Neuronal stem cell (in vitro differentiated cells): Measurements from ENCODE around the gene ARL1. TPM values are rescaled to one million over a fixed set of nuclear protein-coding genes. Genes with fewer than 3 reads are reported as not detected.

Experiments used
- DNase-seq: peaks from one replicate; pipeline ENCODE4 v3.0.0-alpha.2; 2013; ENCODE audit warnings: low spot score
- H2AFZ ChIP-seq: one replicate; pipeline ENCODE4 v1.6.1; 2013; ENCODE audit warnings: mild to moderate bottlenecking, low read length, inconsistent platforms
- H2AK5ac ChIP-seq: 2 replicates; pipeline ENCODE4 v1.6.1; 2013; ENCODE audit warnings: low read depth, mild to moderate bottlenecking, inconsistent platforms, low read length, moderate library complexity, mixed read lengths
- H2BK120ac ChIP-seq: 2 replicates; pipeline ENCODE4 v1.6.1; 2013; ENCODE audit warnings: low read depth, mild to moderate bottlenecking, inconsistent platforms, low read length, moderate library complexity, mixed read lengths
- H2BK12ac ChIP-seq: one replicate; pipeline ENCODE4 v1.6.1; 2013; ENCODE audit warnings: low read length, inconsistent platforms
- H2BK15ac ChIP-seq: 2 replicates; pipeline ENCODE4 v1.6.1; 2013; ENCODE audit warnings: mild to moderate bottlenecking, low read length, inconsistent platforms, mixed read lengths
- H2BK5ac ChIP-seq: one replicate; pipeline ENCODE4 v1.6.1; 2013; ENCODE audit warnings: inconsistent platforms, mild to moderate bottlenecking, low read length, moderate library complexity
- H3K14ac ChIP-seq: one replicate; pipeline ENCODE4 v1.6.1; 2013; ENCODE audit warnings: low read length, inconsistent platforms
- H3K18ac ChIP-seq: 2 replicates; pipeline ENCODE4 v1.6.1; 2013; ENCODE audit warnings: low read length, inconsistent platforms
- H3K23ac ChIP-seq: 2 replicates; pipeline ENCODE4 v1.6.1; 2013; ENCODE audit warnings: low read depth, mild to moderate bottlenecking, mixed read lengths, low read length, inconsistent platforms; ENCODE audit not compliant: poor library complexity
- H3K27ac ChIP-seq: replicated peaks from 3 replicates; pipeline ENCODE4 v1.5.1; 2013; ENCODE audit warnings: low read length, inconsistent platforms
- H3K27me3 ChIP-seq, 3 experiments: 2 replicates each; pipeline ENCODE4 v1.6.1; 2013; ENCODE audit warnings: low read length in 3 of 3, mild to moderate bottlenecking in 2 of 3, inconsistent platforms in 1 of 3, low read depth in 1 of 3, mixed read lengths in 1 of 3, moderate library complexity in 1 of 3; ENCODE audit not compliant: control insufficient read depth in 3 of 3, insufficient read depth in 3 of 3
- H3K36me3 ChIP-seq, 2 donors: replicated peaks in 1 of 2; 2 replicates each; pipeline ENCODE4 v1.6.1; 2013; ENCODE audit warnings: low read length in 2 of 2; ENCODE audit not compliant: control insufficient read depth in 2 of 2, insufficient read depth in 2 of 2
- H3K4ac ChIP-seq: 2 replicates; pipeline ENCODE4 v1.6.1; 2013; ENCODE audit warnings: inconsistent platforms, mild to moderate bottlenecking, low read length, moderate library complexity
- H3K4me1 ChIP-seq, 2 donors: 1 replicate in 1 of 2; 2 replicates in 1 of 2; pipeline ENCODE4 v1.6.1; 2013; ENCODE audit warnings: low read length in 2 of 2, low read depth in 1 of 2; ENCODE audit not compliant: control insufficient read depth in 2 of 2, insufficient read depth in 1 of 2
- H3K4me2 ChIP-seq: one replicate; pipeline ENCODE4 v1.6.1; 2013; ENCODE audit warnings: mild to moderate bottlenecking, low read length, inconsistent platforms; ENCODE audit not compliant: insufficient read depth, poor library complexity, severe bottlenecking
- H3K4me3 ChIP-seq, 2 donors: 2 replicates each; pipeline ENCODE4 v1.5.1; 2013; ENCODE audit warnings: low read length in 2 of 2, mild to moderate bottlenecking in 2 of 2, inconsistent platforms in 1 of 2, moderate library complexity in 1 of 2
- H3K79me1 ChIP-seq: one replicate; pipeline ENCODE4 v1.6.1; 2013; ENCODE audit warnings: low read depth, mild to moderate bottlenecking, inconsistent platforms, low read length, moderate library complexity
- H3K9ac ChIP-seq: one replicate; pipeline ENCODE4 v1.6.1; 2013; ENCODE audit warnings: mild to moderate bottlenecking, low read depth, low read length, inconsistent platforms; ENCODE audit not compliant: poor library complexity
- H3K9me3 ChIP-seq, 2 donors: replicated peaks in 1 of 2; 2 replicates each; pipeline versions ENCODE3 to v1.6.1; 2013; ENCODE audit warnings: low read length in 2 of 2, mild to moderate bottlenecking in 2 of 2, inconsistent platforms in 1 of 2, low read depth in 1 of 2, mixed read lengths in 1 of 2, moderate library complexity in 1 of 2; ENCODE audit not compliant: control insufficient read depth in 2 of 2, insufficient read depth in 1 of 2
- H4K8ac ChIP-seq: one replicate; pipeline ENCODE4 v1.6.1; 2013; ENCODE audit warnings: low read depth, mild to moderate bottlenecking, inconsistent platforms, low read length, moderate library complexity
- H4K91ac ChIP-seq: one replicate; pipeline ENCODE4 v1.6.1; 2013; ENCODE audit warnings: low read length, low read depth, mild to moderate bottlenecking, inconsistent platforms; ENCODE audit not compliant: poor library complexity
- WGBS, 2 donors: extraction: QIAGEN DNeasy Blood & Tissue Kit; methylation state at CpG; one replicate each; pipeline ENCODE4 v1.1.7; 2013; ENCODE audit warnings: missing lambda C conversion rate in 2 of 2, mixed read lengths in 1 of 2; ENCODE audit not compliant: insufficient read length in 2 of 2, insufficient replicate concordance in 1 of 2; ENCODE audit errors: extremely low coverage in 2 of 2; 5-methylcytosine and 5-hydroxymethylcytosine counted together
- polyA plus RNA-seq, 2 experiments: library from polyadenylated mRNA; stranded (reverse); fragments of 200-250 nt; gene quantifications; one replicate each; pipeline ENCODE4 v1.2.3, GENCODE V29; 2013

The ARL1 gene
- 52.2 TPM for polyA plus RNA-seq (2013, experiment 1 of 2)
- 48.6 TPM for polyA plus RNA-seq (2013, experiment 2 of 2)

DNA sequence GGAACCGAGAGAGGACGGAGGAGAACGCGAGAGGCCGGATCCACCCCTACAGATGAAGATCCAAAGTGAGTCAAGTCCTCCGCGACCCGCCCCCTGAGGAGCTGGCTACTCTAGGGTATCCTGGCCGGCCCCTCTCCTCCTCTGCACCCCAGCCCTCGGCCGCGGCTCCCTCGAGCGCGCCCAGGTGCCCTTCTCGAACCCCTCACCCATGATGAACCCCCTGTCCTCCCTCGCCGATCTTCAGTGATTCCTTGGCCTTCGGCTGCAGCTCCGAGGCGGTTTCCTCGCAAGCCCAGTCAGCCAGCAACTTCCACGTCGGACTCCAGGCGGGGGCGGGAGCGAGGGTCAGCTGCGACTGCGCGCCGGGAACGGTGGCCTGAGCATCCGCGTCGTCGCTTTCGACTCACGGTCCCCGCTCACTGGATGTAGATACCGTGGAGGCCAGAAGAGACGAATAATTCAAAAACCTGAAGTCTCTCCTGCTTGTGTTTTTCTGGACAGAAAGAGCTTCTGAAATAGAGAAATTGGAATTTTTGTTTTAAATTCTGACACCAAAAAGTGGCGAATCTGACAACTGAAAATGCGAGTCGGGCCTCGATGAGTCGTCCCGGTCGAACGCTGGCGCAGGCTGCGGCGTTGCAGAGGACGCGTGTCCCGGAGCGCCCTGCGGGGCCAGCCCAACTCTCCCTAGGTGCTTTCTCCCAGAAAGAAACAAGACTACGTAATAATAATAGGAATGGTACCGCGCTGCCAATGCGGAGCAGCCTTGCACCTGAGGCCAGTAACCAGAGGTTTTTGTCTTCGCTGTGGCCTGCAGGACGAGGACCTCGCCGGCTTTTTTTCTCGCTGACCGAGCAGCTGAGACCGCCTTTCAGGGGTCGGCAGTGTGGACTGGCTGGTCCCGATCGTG is at the start of gene ARL1:
ARL1 (minus strand) TSS at position 337 of the 910 bp plus-strand sequence; CDS start at position 210, 127 bp downstream.
- peak within 1 kb of the TSS; percentile 94 for H2AFZ ChIP-seq
- peak within 1 kb of the TSS; percentile 78 for H3K4me2 ChIP-seq
- H3K14ac ChIP-seq: peak within 1 kb of the TSS; percentile 71
- peaks cover 0 to 12% of the 10 kb centered on the region in 2 donors for H3K36me3 ChIP-seq
- H3K18ac ChIP-seq: peak within 1 kb of the TSS; percentile 97
- peak; percentile 87 for DNase-seq
- H2BK5ac ChIP-seq: peak within 1 kb of the TSS; percentile 75
- H2BK120ac ChIP-seq: no peak within 1 kb of the TSS
- peak within 1 kb of the TSS; percentile 70 for H2AK5ac ChIP-seq
- H2BK15ac ChIP-seq: peak within 1 kb of the TSS; percentile 26
- H3K9ac ChIP-seq: peak within 1 kb of the TSS; percentile 99
- H3K79me1 ChIP-seq: peaks cover 4% of the 10 kb centered on the region
- H4K91ac ChIP-seq: no peak within 1 kb of the TSS
- H2BK12ac ChIP-seq: no peak within 1 kb of the TSS
- peak within 1 kb of the TSS; percentile 99 for H3K23ac ChIP-seq
- no peak within 1 kb of the TSS for H3K4ac ChIP-seq
- peak within 1 kb of the TSS; percentile 65 for H4K8ac ChIP-seq
- WGBS, 2 donors: no CpG with 5 or more reads among the region's 71 CpGs
- H3K9me3 ChIP-seq: no peaks in the 10 kb centered on the region
- peak within 1 kb of the TSS; percentile 79 to 91 for H3K4me3 ChIP-seq
- H3K4me1 ChIP-seq: peaks cover 3 to 6% of the 10 kb centered on the region in 2 donors
- H3K27ac ChIP-seq: peak within 1 kb of the TSS; percentile 79
- no peaks in the 10 kb centered on the region for H3K27me3 ChIP-seq

DNA sequence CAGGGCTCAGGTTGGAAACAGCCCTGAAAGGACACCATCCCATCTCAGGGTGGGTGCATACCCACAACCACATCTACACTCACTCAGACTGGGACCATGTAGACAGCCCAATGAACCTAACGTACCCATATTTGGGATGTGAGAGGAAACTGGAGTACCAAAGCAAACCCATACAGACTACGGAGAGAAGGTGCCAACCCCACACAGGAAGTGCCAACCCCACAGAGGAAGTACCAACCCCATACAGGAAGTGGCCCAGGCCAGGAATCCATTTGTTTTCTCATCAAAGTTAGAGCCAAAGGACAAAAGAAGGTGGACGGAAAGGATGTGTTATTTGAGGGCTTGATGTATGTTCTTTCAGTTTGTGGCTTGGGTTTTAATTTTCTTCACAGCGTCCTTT is 48.1 kb upstream of the ARL1 start:
- no peak for DNase-seq
- Histone ChIP-seq H2BK120ac (no peak overlapping the region), H2BK15ac (no peak overlapping the region), H2AFZ (no peak overlapping the region), H3K4me3 (no peak overlapping the region), H3K27ac (no peak overlapping the region), H3K4ac (no peak overlapping the region), H3K18ac (no peak overlapping the region), H3K36me3 (no peaks in the 10 kb centered on the region), H4K8ac (no peak overlapping the region), H4K91ac (no peak overlapping the region), H2BK12ac (no peak overlapping the region), H3K9ac (no peak overlapping the region), H3K14ac (no peak overlapping the region), H3K4me1 (no peaks in the 10 kb centered on the region), H3K79me1 (no peaks in the 10 kb centered on the region), H2BK5ac (no peak overlapping the region), H3K4me2 (no peak overlapping the region), H3K27me3 (no peaks in the 10 kb centered on the region), H3K23ac (no peak overlapping the region), H2AK5ac (no peak overlapping the region), H3K9me3 (peaks cover 0 to 2% of the 10 kb centered on the region in 2 donors)
- no CpG with 5 or more reads among the region's 4 CpGs for WGBS, 2 donors

DNA sequence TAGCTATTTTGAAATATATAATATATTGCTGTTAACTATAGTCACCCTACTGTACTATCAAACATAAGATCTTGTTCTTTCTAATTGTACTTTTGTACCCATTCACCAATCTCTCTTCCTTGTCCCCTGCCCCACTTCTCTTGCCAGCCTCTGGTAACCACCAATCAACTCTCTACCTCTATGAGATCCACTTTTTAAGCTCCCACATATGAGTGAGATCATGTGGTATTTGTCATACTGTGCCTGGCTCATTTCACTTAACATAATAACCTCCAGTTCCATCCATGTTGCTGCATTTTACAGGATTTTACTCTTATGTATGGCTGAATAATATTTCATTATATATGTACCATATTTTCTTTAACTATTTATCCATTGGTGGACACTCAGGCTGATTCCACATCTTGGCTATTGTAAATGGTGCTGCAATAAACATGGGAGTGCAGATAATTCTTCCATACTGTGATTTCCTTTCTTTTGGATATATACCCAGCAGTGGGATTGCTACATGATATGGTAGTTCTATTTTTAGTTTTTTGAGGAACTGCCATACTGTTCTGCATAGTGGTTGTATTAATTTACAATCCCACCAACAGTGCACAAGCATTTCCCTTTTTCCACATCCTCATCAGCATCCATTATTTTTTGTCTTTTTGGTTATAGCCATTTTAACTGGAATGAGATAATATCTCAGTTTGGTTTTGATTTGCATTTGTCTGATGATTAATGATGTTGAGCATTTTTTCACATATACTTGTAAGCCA is 34.1 kb upstream of the ARL1 start:
- H3K4ac ChIP-seq: no peak overlapping the region
- no peak overlapping the region for H2BK5ac ChIP-seq
- H2AK5ac ChIP-seq: no peak overlapping the region
- H4K8ac ChIP-seq: no peak overlapping the region
- H3K27ac ChIP-seq: no peak overlapping the region
- no peaks in the 10 kb centered on the region for H3K27me3 ChIP-seq
- H3K23ac ChIP-seq: no peak overlapping the region
- no peak overlapping the region for H2BK120ac ChIP-seq
- H3K9me3 ChIP-seq: no peaks in the 10 kb centered on the region
- no peak overlapping the region for H2AFZ ChIP-seq
- no peaks in the 10 kb centered on the region for H3K4me1 ChIP-seq
- H3K4me3 ChIP-seq: no peak overlapping the region
- no peak overlapping the region for H3K9ac ChIP-seq
- no peak for DNase-seq
- H4K91ac ChIP-seq: no peak overlapping the region
- H2BK12ac ChIP-seq: no peak overlapping the region
- H3K36me3 ChIP-seq: no peaks in the 10 kb centered on the region
- H3K79me1 ChIP-seq: no peaks in the 10 kb centered on the region
- H2BK15ac ChIP-seq: no peak overlapping the region
- no peak overlapping the region for H3K14ac ChIP-seq
- H3K18ac ChIP-seq: no peak overlapping the region
- no peak overlapping the region for H3K4me2 ChIP-seq

DNA sequence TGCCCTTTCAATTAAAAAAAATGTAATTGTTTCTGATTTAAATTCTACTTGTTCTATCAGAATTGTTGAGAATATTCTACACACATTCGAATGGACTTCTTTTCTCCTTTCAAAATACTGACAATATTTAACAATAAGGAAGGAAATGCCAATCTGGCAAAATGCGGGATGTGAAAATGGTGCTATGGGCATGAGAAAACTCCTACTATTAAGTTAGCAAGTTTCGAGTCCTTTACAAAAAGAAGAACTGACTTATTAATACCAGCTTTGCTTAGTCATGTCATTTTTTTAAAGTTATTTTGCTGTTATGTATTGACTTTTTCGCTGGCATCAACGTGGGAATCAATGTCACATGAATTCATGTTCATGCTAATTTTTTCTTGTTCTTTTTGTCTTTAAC is 31.7 kb upstream of the ARL1 start:
- Histone ChIP-seq H3K4me2 (no peak overlapping the region), H3K9ac (no peak overlapping the region), H2AFZ (no peak overlapping the region), H4K8ac (no peak overlapping the region), H2BK12ac (no peak overlapping the region), H3K4me1 (no peaks in the 10 kb centered on the region), H2BK15ac (no peak overlapping the region), H2BK5ac (no peak overlapping the region), H3K79me1 (no peaks in the 10 kb centered on the region), H3K4me3 (no peak overlapping the region), H3K14ac (no peak overlapping the region), H3K18ac (no peak overlapping the region), H3K23ac (no peak overlapping the region), H3K9me3 (no peaks in the 10 kb centered on the region), H3K36me3 (no peaks in the 10 kb centered on the region), H3K27me3 (no peaks in the 10 kb centered on the region), H3K27ac (no peak overlapping the region), H4K91ac (no peak overlapping the region), H2BK120ac (no peak overlapping the region), H3K4ac (no peak overlapping the region), H2AK5ac (no peak overlapping the region)
- no CpG with 5 or more reads among the region's 5 CpGs for WGBS, 2 donors
- no peak for DNase-seq
